Trophoblast cell (in vitro differentiated cells and primary cell): Measurements from ENCODE around the gene TMEM11.

ENCODE experiments used
- DNase-seq, 2 donors: peaks; one replicate each; pipeline ENCODE4 v3.0.0-alpha.2; 2016
- H2AFZ ChIP-seq: 2 replicates; pipeline ENCODE4 v1.6.1; 2013; ENCODE audit warnings: low read length, moderate library complexity, mild to moderate bottlenecking; ENCODE audit not compliant: insufficient read depth, poor library complexity
- H2AK5ac ChIP-seq: 2 replicates; pipeline ENCODE4 v1.6.1; 2013; ENCODE audit warnings: mild to moderate bottlenecking, low read length
- H2BK120ac ChIP-seq: 2 replicates; pipeline ENCODE4 v1.6.1; 2013; ENCODE audit warnings: low read length, mild to moderate bottlenecking, moderate library complexity; ENCODE audit not compliant: insufficient read depth, poor library complexity
- H2BK12ac ChIP-seq: 2 replicates; pipeline ENCODE4 v1.6.1; 2013; ENCODE audit warnings: mild to moderate bottlenecking, low read length, moderate library complexity
- H2BK5ac ChIP-seq: 2 replicates; pipeline ENCODE4 v1.6.1; 2013; ENCODE audit warnings: low read length, low read depth, moderate library complexity, mild to moderate bottlenecking; ENCODE audit not compliant: poor library complexity
- H3K14ac ChIP-seq: 2 replicates; pipeline ENCODE4 v1.6.1; 2013; ENCODE audit warnings: mild to moderate bottlenecking, low read length
- H3K18ac ChIP-seq: 2 replicates; pipeline ENCODE4 v1.6.1; 2013; ENCODE audit warnings: mild to moderate bottlenecking, low read length
- H3K23ac ChIP-seq: 2 replicates; pipeline ENCODE4 v1.6.1; 2013; ENCODE audit warnings: low read length
- H3K27ac ChIP-seq: 2 replicates; pipeline ENCODE4 v1.5.1; 2013; ENCODE audit warnings: low read depth, mild to moderate bottlenecking, inconsistent platforms, low read length, moderate library complexity
- H3K27me3 ChIP-seq: 2 replicates; pipeline ENCODE4 v1.6.1; 2013; ENCODE audit warnings: inconsistent platforms, mild to moderate bottlenecking, low read length, moderate library complexity; ENCODE audit not compliant: insufficient read depth
- H3K36me3 ChIP-seq, 2 experiments: 1 replicate in 1 of 2; 2 replicates in 1 of 2; pipeline ENCODE4 v1.6.1; 2013; ENCODE audit warnings: low read length in 2 of 2, mild to moderate bottlenecking in 2 of 2, moderate library complexity in 1 of 2; ENCODE audit not compliant: insufficient read depth in 2 of 2, control insufficient read depth in 1 of 2
- H3K4ac ChIP-seq: 2 replicates; pipeline ENCODE4 v1.6.1; 2013; ENCODE audit warnings: low read depth, mild to moderate bottlenecking, low read length, moderate library complexity
- H3K4me1 ChIP-seq, 2 experiments: 1 replicate in 1 of 2; 2 replicates in 1 of 2; pipeline ENCODE4 v1.6.1; 2013; ENCODE audit warnings: low read length in 2 of 2, mild to moderate bottlenecking in 2 of 2, moderate library complexity in 1 of 2; ENCODE audit not compliant: insufficient read depth in 2 of 2, control insufficient read depth in 1 of 2
- H3K4me2 ChIP-seq: 2 replicates; pipeline ENCODE4 v1.6.1; 2013; ENCODE audit warnings: inconsistent platforms, mild to moderate bottlenecking, low read length, moderate library complexity
- H3K4me3 ChIP-seq: 2 replicates; pipeline ENCODE4 v1.5.1; 2013; ENCODE audit warnings: mild to moderate bottlenecking, low read depth, low read length, inconsistent platforms
- H3K79me1 ChIP-seq: one replicate; pipeline ENCODE4 v1.6.1; 2013; ENCODE audit warnings: low read length
- H3K79me2 ChIP-seq: 2 replicates; pipeline ENCODE4 v1.6.1; 2013; ENCODE audit warnings: low read length, mild to moderate bottlenecking; ENCODE audit not compliant: control insufficient read depth, insufficient read depth, poor library complexity
- H3K9ac ChIP-seq: 2 replicates; pipeline ENCODE4 v1.6.1; 2013; ENCODE audit warnings: mild to moderate bottlenecking, low read length
- H3K9me3 ChIP-seq: 2 replicates; pipeline ENCODE4 v1.6.1; 2013; ENCODE audit warnings: low read depth, mild to moderate bottlenecking, control low read depth, inconsistent platforms, low read length; ENCODE audit not compliant: insufficient read depth
- H4K12ac ChIP-seq: 2 replicates; pipeline ENCODE4 v1.6.1; 2013; ENCODE audit warnings: low read depth, mild to moderate bottlenecking, low read length, moderate library complexity
- H4K8ac ChIP-seq: 2 replicates; pipeline ENCODE4 v1.6.1; 2013; ENCODE audit warnings: low read depth, mild to moderate bottlenecking, low read length, moderate library complexity
- H4K91ac ChIP-seq: one replicate; pipeline ENCODE4 v1.6.1; 2013; ENCODE audit warnings: low read depth, mild to moderate bottlenecking, low read length, moderate library complexity
- WGBS: extraction: QIAGEN DNeasy Blood & Tissue Kit; methylation state at CpG from one replicate; pipeline ENCODE4 v1.1.7; 2013; ENCODE audit warnings: missing lambda C conversion rate; ENCODE audit not compliant: insufficient read length, insufficient coverage; ENCODE audit errors: extremely low coverage; 5-methylcytosine and 5-hydroxymethylcytosine counted together

The TMEM11 gene

DNA sequence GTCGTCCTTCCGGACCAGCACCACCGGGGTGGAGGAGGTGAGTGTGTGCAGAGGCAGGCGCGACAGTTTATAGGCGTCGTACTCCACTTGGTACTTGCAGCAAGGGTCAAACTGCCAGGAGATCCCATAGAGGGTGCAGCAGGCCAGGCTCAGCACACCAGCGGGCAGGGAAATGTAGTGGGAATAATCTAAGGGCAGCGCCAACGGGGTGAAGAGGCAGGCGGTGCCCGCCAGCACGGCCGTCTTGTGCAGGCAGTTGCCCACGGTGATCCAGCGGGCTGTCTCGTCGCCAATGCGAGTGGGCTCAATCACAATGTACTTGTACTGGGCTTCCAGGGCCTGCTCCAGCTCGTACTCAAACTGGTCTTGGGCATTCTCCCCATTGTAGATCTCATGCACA is 15.6 kb downstream of the TMEM11 start:
- no peak overlapping the region for H3K23ac ChIP-seq
- no peak overlapping the region for H3K14ac ChIP-seq
- H3K9ac ChIP-seq = no peak overlapping the region
- no peak overlapping the region for H4K8ac ChIP-seq
- peaks cover 23 to 24% of the 10 kb centered on the region in 2 experiments for H3K36me3 ChIP-seq
- peaks cover 5% of the 10 kb centered on the region for H3K9me3 ChIP-seq
- H3K79me1 ChIP-seq = no peaks in the 10 kb centered on the region
- no peak overlapping the region for H3K4ac ChIP-seq
- no peak overlapping the region for H3K4me2 ChIP-seq
- DNase-seq = no peak
- no peak overlapping the region for H4K12ac ChIP-seq
- no CpG with 5 or more reads among the region's 20 CpGs for WGBS
- no peak overlapping the region for H2AFZ ChIP-seq
- H3K4me1 ChIP-seq = peaks cover 13 to 18% of the 10 kb centered on the region in 2 experiments
- no peak overlapping the region for H2BK120ac ChIP-seq
- H3K27ac ChIP-seq = no peak overlapping the region
- peaks cover 2% of the 10 kb centered on the region for H3K79me2 ChIP-seq
- no peak overlapping the region for H3K18ac ChIP-seq
- H4K91ac ChIP-seq = no peak overlapping the region
- no peak overlapping the region for H3K4me3 ChIP-seq
- no peak overlapping the region for H2BK5ac ChIP-seq
- no peak overlapping the region for H2BK12ac ChIP-seq
- H2AK5ac ChIP-seq = no peak overlapping the region
- no peaks in the 10 kb centered on the region for H3K27me3 ChIP-seq

DNA sequence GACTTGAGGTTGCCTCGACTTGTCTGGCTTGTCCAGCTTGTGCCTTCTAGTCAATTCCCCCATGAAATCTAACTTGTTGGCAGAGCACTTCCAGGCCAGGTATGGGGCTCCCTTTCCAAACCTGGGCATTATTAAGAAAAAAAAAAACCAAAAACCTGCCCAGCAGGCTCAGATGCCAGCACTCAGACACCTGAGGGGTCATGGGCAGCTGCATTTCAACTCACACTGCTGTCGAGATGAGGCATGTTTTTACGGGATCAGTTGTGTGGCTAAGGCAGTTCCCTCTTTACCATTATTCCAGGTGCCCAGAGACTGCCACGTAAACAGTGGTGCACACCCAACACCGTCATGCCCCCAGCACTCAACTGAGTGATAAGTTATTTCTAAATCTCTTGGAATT is 17.8 kb downstream of the TMEM11 start:
- Histone ChIP-seq H3K14ac (no peak overlapping the region), H3K4me3 (no peak overlapping the region), H4K91ac (no peak overlapping the region), H3K9me3 (peaks cover 5% of the 10 kb centered on the region), H3K79me2 (peaks cover 1% of the 10 kb centered on the region), H3K4me2 (no peak overlapping the region), H2AK5ac (no peak overlapping the region), H4K12ac (no peak overlapping the region), H3K23ac (no peak overlapping the region), H3K79me1 (no peaks in the 10 kb centered on the region), H3K18ac (no peak overlapping the region), H3K27ac (no peak overlapping the region), H3K4me1 (peaks cover 13 to 18% of the 10 kb centered on the region in 2 experiments), H3K27me3 (no peaks in the 10 kb centered on the region), H2AFZ (no peak overlapping the region), H3K9ac (no peak overlapping the region), H4K8ac (no peak overlapping the region), H3K36me3 (peaks cover 18 to 21% of the 10 kb centered on the region in 2 experiments), H2BK5ac (no peak overlapping the region), H3K4ac (no peak overlapping the region), H2BK12ac (no peak overlapping the region), H2BK120ac (no peak overlapping the region)
- whole genome bisulfite sequencing = no CpG with 5 or more reads among the region's 5 CpGs
- no peak for DNase-seq

DNA sequence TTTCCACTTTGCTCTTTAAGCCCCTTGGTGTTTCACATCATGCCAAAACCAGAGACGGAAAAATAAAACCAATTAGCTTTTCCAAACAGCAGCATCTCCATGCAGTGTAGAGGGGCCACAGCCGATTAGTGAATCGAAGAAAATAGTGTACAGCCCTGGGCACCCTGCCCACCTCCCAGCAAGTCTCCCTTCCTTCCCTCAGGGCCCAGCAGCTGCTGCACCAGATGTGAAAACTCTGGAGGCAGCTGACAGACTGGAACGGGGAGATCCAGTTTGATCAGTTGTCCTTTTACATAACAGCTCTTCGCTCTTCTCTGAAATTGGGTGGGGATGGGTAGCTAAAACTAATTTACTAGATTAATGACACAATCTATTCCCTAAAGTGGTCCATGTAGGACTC is 19.3 kb downstream of the TMEM11 start:
- no peak overlapping the region for H2AK5ac ChIP-seq
- peak; percentile 16 to 60 for DNase-seq
- no peaks in the 10 kb centered on the region for H3K27me3 ChIP-seq
- H3K18ac ChIP-seq = no peak overlapping the region
- H3K79me1 ChIP-seq = no peaks in the 10 kb centered on the region
- H2BK12ac ChIP-seq = no peak overlapping the region
- no peak overlapping the region for H2BK120ac ChIP-seq
- no peak overlapping the region for H4K8ac ChIP-seq
- H4K12ac ChIP-seq = no peak overlapping the region
- no peak overlapping the region for H2AFZ ChIP-seq
- H3K27ac ChIP-seq = no peak overlapping the region
- no peak overlapping the region for H2BK5ac ChIP-seq
- no peak overlapping the region for H3K23ac ChIP-seq
- H3K4ac ChIP-seq = no peak overlapping the region
- no peak overlapping the region for H4K91ac ChIP-seq
- H3K79me2 ChIP-seq = no peaks in the 10 kb centered on the region
- peaks cover 20 to 25% of the 10 kb centered on the region in 2 experiments for H3K36me3 ChIP-seq
- H3K14ac ChIP-seq = no peak overlapping the region
- H3K9me3 ChIP-seq = peaks cover 5% of the 10 kb centered on the region
- H3K9ac ChIP-seq = no peak overlapping the region
- H3K4me3 ChIP-seq = no peak overlapping the region
- no peak overlapping the region for H3K4me2 ChIP-seq
- peaks cover 6% of the 10 kb centered on the region in 2 experiments for H3K4me1 ChIP-seq
- WGBS = no CpG with 5 or more reads among the region's 5 CpGs

DNA sequence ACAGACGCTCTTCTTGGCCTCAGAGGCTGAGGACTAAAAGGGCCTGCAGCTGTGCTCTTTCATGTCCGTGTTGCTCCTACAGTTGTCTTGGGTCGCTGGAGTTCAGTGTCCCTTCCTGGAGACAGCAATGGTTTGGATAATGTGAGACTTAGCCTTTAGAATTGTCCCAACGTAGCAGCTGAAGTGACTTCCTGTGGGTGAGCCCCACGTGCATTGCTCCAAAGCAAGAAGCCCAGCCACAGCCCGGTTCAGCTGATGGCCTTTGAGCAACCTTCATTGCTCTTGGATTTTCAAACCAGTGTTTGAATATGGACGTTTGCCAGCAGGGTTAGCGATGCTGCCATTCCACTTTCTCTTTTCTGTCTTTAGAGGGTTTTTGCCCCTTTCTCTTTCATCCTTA is 19.7 kb downstream of the TMEM11 start:
- Histone ChIP-seq H3K36me3 (peaks cover 20 to 27% of the 10 kb centered on the region in 2 experiments), H3K4me2 (no peak overlapping the region), H4K8ac (no peak overlapping the region), H2BK12ac (no peak overlapping the region), H3K27me3 (no peaks in the 10 kb centered on the region), H2BK5ac (no peak overlapping the region), H3K14ac (no peak overlapping the region), H3K79me1 (no peaks in the 10 kb centered on the region), H3K4me3 (no peak overlapping the region), H3K4ac (no peak overlapping the region), H2AK5ac (no peak overlapping the region), H4K12ac (no peak overlapping the region), H3K9me3 (peaks cover 5% of the 10 kb centered on the region), H2BK120ac (no peak overlapping the region), H3K23ac (no peak overlapping the region), H4K91ac (no peak overlapping the region), H3K79me2 (no peaks in the 10 kb centered on the region), H3K4me1 (peaks cover 3 to 4% of the 10 kb centered on the region in 2 experiments), H3K18ac (no peak overlapping the region), H3K27ac (no peak overlapping the region), H2AFZ (no peak overlapping the region), H3K9ac (no peak overlapping the region)
- no peak for DNase-seq
- no CpG with 5 or more reads among the region's 8 CpGs for WGBS
